Transverse colon (tissue), 4 donors: ENCODE measurements around the gene RET. TPM values are rescaled to one million over a fixed set of nuclear protein-coding genes. Genes with fewer than 3 reads are reported as not detected.

ENCODE experiments used
- DNase-seq: peaks from one replicate; pipeline ENCODE4 v3.0.0-alpha.2; 2019
- H3K27ac ChIP-seq, 4 donors: fragments of 200-600 bp; sonication (generic); 2 replicates each; pipeline ENCODE4 v1.5.1; 2016 to 2018; ENCODE audit warnings: inconsistent platforms in 4 of 4
- H3K27me3 ChIP-seq: fragments of 200-600 bp; sonication (generic); 2 replicates; pipeline ENCODE4 v1.5.1; 2017; ENCODE audit warnings: inconsistent platforms
- H3K36me3 ChIP-seq, 4 donors: fragments of 200-600 bp; sonication (generic); 2 replicates each; pipeline ENCODE4 v1.5.1; 2017 to 2019; ENCODE audit warnings: inconsistent platforms in 4 of 4
- H3K4me1 ChIP-seq, 4 donors: fragments of 200-600 bp; sonication (generic); 2 replicates each; pipeline ENCODE4 v1.5.1; 2017 to 2020; ENCODE audit warnings: inconsistent platforms in 4 of 4
- H3K4me3 ChIP-seq, 4 donors: fragments of 200-600 bp; sonication (generic); 1 replicate in 1 of 4; 2 replicates in 3 of 4; pipeline versions ENCODE4 v1.5.1 to v1.6.1; 2017 to 2019; ENCODE audit warnings: inconsistent platforms in 4 of 4
- H3K9me3 ChIP-seq, 2 donors: fragments of 200-600 bp; sonication (generic); 2 replicates each; pipeline ENCODE4 v1.5.1; 2017 to 2019; ENCODE audit warnings: inconsistent platforms in 2 of 2
- CTCF ChIP-seq, 5 experiments: fragments of 200-600 bp in 3 of 5; fragments of 450-650 bp in 2 of 5; sonication (generic) in 3 of 5; IDR thresholded peaks; 1 replicate in 2 of 5; 2 replicates in 3 of 5; pipeline ENCODE4 v1.5.1; 2016 to 2017; ENCODE audit warnings: antibody characterized with exemption in 5 of 5, inconsistent platforms in 3 of 5, mild to moderate bottlenecking in 2 of 5, moderate library complexity in 1 of 5
- EP300 ChIP-seq: sonication (generic); formaldehyde crosslinking; IDR thresholded peaks from one replicate; pipeline ENCODE4 v1.6.1; 2017; ENCODE audit warnings: antibody characterized with exemption, low read depth
- POLR2A ChIP-seq: fragments of 450-650 bp; IDR thresholded peaks from one replicate; pipeline ENCODE4 v1.6.1; 2016; ENCODE audit warnings: antibody characterized with exemption, mild to moderate bottlenecking, moderate library complexity
- POLR2AphosphoS5 ChIP-seq, 3 donors: sonication (generic); formaldehyde crosslinking; IDR thresholded peaks; one replicate each; pipeline ENCODE4 v1.6.1; 2016; ENCODE audit warnings: antibody characterized with exemption in 3 of 3
- WGBS, 2 donors: methylation state at CpG; one replicate each; pipeline ENCODE4 v1.1.5; 2018; ENCODE audit warnings: low coverage in 1 of 2; 5-methylcytosine and 5-hydroxymethylcytosine counted together
- in situ Hi-C, 4 donors: fragments of 200-750 bp; cut with MboI; loops; one replicate each; pipeline versions ENCODE4 v1.15.0 to v1.15.1; 2017; ENCODE audit warnings: low sequenced_read_pairs in 3 of 4, low pct_ligation_motif_present in 1 of 4, low pct_unique_long_range_greater_than_20kb in 1 of 4
- intact Hi-C: fragments of 100-400 bp; cut with DNase I; formaldehyde crosslinking; loops from one replicate; pipeline ENCODE4 v1.15.1; 2023; ENCODE audit warnings: low total_unique reads
- total RNA-seq, 4 donors: library from RNA; depleted of rRNA; stranded (reverse); fragments of >200 nt; gene quantifications; one replicate each; pipeline ENCODE4 v1.1.0, GENCODE V29; 2016

Gene RET
- total RNA-seq, 4 donors from 2014 or later: 0.37 to 5.6 (median 1.4) TPM

- Histone ChIP-seq H3K36me3 (no peaks in the 10 kb centered on the region), H3K4me3 (no peak overlapping the region), H3K27ac (no peak overlapping the region), H3K27me3 (no peaks in the 10 kb centered on the region), H3K9me3 (no peaks in the 10 kb centered on the region), H3K4me1 (peaks cover 0 to 25% (median 22%) of the 10 kb centered on the region in 4 donors)
- DNase-seq: no peak
- intact Hi-C loops (no loop called here), in situ Hi-C loops (no loop called here)
- no peak for TF ChIP-seq POLR2A
- TF ChIP-seq EP300: no peak
- TF ChIP-seq POLR2AphosphoS5 (IDR thresholded peaks at IDR 0.05): no peak
- no peak for TF ChIP-seq CTCF (IDR thresholded peaks at IDR 0.05)
- whole genome bisulfite sequencing, 2 donors: 92 to 95% methylated on average over 2 of the region's 2 CpGs
Measured at GRCh38 chr10:43135656-43136055, 58.8 kb downstream of the RET start.

- H3K9me3 ChIP-seq: no peaks in the 10 kb centered on the region
- H3K27me3 ChIP-seq: no peaks in the 10 kb centered on the region
- H3K27ac ChIP-seq: no peak overlapping the region
- in situ Hi-C loops (no loop called here), intact Hi-C loops (no loop called here)
- no peak overlapping the region for H3K4me3 ChIP-seq
- TF ChIP-seq POLR2A: no peak
- TF ChIP-seq POLR2AphosphoS5 (IDR thresholded peaks at IDR 0.05): no peak
- TF ChIP-seq EP300: no peak
- no peak for TF ChIP-seq CTCF (IDR thresholded peaks at IDR 0.05)
- no peak for DNase-seq
- no peaks in the 10 kb centered on the region for H3K36me3 ChIP-seq
- peaks cover 0 to 30% (median 22%) of the 10 kb centered on the region in 4 donors for H3K4me1 ChIP-seq
- WGBS, 2 donors: 91 to 97% methylated on average over 5 of the region's 5 CpGs
Measured at GRCh38 chr10:43136432-43136831, 59.6 kb downstream of the RET start.

- no peaks in the 10 kb centered on the region for H3K27me3 ChIP-seq
- no peak for DNase-seq
- peak overlapping the region; percentile 93 to 98 (median 97) for H3K27ac ChIP-seq
- H3K9me3 ChIP-seq: no peaks in the 10 kb centered on the region
- 43 to 83% methylated on average over 1 to 27 of the region's 27 CpGs for WGBS, 2 donors
- peak overlapping the region; percentile 80 to 97 (median 90) for H3K4me3 ChIP-seq
- H3K36me3 ChIP-seq: no peaks in the 10 kb centered on the region
- TF ChIP-seq CTCF (IDR thresholded peaks at IDR 0.05) (no peak), POLR2A (no peak), POLR2AphosphoS5 (IDR thresholded peaks at IDR 0.05) (no peak), EP300 (no peak)
- in situ Hi-C loops (no loop called here), intact Hi-C loops (no loop called here)
- peaks cover 0 to 30% (median 23%) of the 10 kb centered on the region in 4 donors for H3K4me1 ChIP-seq
Measured at GRCh38 chr10:43136995-43137716, 60.3 kb downstream of the RET start.

- in situ Hi-C loops: no loop called here
Measured at GRCh38 chr10:43137717-43138020, 60.8 kb downstream of the RET start.

More at GRCh38 chr10:43137717-43138020, 60.8 kb downstream of the RET start:
- no peak for TF ChIP-seq CTCF (IDR thresholded peaks at IDR 0.05)
- TF ChIP-seq EP300: no peak
- TF ChIP-seq POLR2A: no peak
- TF ChIP-seq POLR2AphosphoS5 (IDR thresholded peaks at IDR 0.05): no peak
- intact Hi-C loops: no loop called here
- 1% methylated on average over 30 of the region's 30 CpGs; no CpG with 5 or more reads in 1 of the 2 donors for WGBS, 2 donors
- no peaks in the 10 kb centered on the region for H3K27me3 ChIP-seq
- no peaks in the 10 kb centered on the region for H3K9me3 ChIP-seq
- no peaks in the 10 kb centered on the region for H3K36me3 ChIP-seq
- H3K27ac ChIP-seq: peak overlapping the region; percentile 93 to 98 (median 97)
- peaks cover 0 to 30% (median 23%) of the 10 kb centered on the region in 4 donors for H3K4me1 ChIP-seq
- peak; percentile 53 for DNase-seq
- peak overlapping the region; percentile 80 to 97 (median 90) for H3K4me3 ChIP-seq
